HG03457 (cell line): ENCODE data around the gene EFCC1.

Experiments
- ATAC-seq: cut with Tn5 transposase; IDR thresholded peaks from one replicate; pipeline ENCODE4 v1.9.1; 2021; ENCODE audit warnings: moderate number of reproducible peaks; ENCODE audit not compliant: unreplicated experiment

The EFCC1 gene

DNA sequence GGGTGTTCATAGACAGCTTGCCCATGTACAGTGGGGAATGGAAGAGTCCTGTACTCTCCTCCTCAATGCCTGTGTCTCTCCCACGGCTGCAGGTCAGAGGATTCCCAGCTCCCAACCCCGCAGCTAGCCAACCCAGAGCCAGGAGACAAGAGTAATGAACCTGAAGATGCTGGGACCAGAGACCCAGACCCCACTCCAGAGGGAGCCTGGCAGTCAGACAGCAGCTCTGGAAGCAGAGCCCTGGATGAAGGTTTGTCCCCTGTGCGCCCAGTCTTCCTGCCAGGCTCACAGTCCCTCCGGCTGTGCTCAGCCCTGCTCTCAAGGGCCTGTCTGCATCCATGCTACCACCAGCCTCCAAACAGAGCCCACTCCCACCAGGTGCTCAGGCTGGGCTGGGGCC, 29.5 kb downstream of the EFCC1 start:
- no peak for ATAC-seq

DNA sequence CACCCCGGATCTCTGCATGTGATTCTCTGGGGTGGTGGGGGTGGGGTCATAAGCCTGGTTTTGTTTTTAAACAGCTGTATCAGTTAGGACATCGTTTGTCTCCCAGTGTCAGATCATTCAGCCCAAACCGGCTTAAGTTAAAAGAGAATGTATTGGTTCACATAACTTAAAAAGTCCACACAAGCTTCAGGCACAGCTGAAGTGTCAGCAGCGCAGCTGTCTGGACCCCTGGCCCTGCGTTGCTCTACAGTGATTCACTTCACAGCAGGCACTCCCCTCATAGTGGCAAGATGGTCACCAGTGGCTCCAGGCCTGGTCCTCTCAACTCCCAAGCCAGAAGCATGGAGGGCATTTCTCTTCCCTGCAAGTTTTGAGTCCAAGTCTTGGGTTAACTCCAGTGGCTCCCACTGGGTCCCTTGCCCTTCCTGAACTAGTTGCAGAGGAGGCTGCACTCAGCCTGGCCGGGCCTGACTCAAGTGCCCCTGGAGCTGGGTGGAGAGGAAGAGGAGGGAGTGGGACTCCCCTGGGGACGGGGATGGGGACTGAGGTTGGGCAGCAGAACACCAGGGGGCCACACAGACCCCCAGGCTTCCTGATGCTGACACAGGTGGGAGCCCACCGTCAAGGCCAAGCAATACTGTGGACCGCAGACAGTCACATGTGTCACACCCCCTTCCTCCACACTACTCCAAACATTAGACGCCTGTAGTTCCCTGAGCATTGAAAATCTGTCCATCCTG, 30.5 kb downstream of the EFCC1 start:
- no peak for ATAC-seq

DNA sequence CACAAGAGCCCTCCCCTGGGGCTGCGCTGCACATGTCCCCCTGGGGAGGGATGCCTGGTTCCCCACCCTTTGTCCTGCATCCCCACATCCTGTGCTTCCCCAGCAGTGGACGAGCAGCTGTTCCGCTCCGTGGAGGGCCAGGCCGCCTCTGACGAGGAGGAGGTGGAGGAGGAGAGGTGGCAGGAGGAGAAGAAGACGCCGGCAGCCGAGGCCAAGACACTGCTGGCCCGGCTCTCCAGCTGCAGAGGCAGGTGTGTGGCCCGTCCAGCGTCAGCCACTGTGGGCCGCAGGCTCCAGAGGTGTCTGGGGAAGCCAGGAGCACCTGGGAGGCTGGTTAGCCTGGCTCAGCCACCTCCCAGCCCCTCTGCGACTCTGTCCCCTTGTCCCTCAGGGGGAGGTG, 31.6 kb downstream of the EFCC1 start:
- no peak for ATAC-seq

- no peak for ATAC-seq
Observed at GRCh38 chr3:129033151-129033550, 32.0 kb downstream of the EFCC1 start.

GRCh38 chr3:129033633-129034321, 32.7 kb downstream of the EFCC1 start:
- ATAC-seq, result no peak

- no peak for ATAC-seq
Observed at GRCh38 chr3:129034642-129035041, 33.5 kb downstream of the EFCC1 start.

DNA sequence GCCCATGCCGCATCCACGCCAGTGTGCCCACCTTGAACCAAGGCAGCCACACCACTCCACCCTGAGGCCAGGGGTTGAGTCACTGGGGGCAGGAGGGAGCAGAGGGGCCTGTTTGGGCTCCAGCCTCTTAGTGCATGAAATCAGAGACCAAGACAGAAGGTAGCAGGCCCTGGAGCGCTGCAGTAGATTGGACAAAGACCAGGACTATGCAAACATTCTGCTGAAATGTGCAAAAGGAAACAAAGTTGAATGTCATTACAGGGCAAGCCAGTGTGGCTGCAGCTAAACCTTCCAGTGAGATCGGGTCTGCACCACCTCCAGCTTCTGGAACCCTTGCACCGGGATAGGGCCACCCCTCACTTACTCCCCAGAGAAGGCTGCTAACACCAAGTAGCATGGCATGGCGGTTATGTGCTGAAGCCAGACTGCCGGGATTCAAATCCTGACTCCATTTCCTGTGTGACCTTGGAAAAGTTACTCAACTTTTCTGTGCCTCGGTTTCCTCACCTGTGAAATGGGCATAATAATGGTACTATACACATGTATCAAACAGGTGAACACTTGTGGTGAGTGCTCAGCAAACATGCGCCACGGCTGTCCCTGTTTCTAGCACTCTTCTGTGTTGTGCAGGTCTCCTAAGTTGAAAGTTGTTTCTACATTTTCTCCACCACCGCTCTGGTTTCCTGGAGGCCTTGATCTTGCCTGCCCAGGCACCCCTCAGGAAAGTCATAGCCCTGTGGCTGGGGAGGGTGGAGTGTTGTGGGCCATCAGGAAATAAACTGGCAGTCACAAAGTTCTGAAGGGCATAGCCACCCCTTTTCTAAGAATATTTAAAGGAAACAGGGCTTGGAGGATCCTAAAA, 34.5 kb downstream of the EFCC1 start:
- ATAC-seq, result no peak

GRCh38 chr3:129036222-129037092, 35.4 kb downstream of the EFCC1 start:
- ATAC-seq, result no peak

- ATAC-seq, result no peak
Observed at GRCh38 chr3:129037093-129037419, 36.0 kb downstream of the EFCC1 start.

- ATAC-seq, result no peak
Observed at GRCh38 chr3:129038121-129038855, 37.2 kb downstream of the EFCC1 start.

DNA sequence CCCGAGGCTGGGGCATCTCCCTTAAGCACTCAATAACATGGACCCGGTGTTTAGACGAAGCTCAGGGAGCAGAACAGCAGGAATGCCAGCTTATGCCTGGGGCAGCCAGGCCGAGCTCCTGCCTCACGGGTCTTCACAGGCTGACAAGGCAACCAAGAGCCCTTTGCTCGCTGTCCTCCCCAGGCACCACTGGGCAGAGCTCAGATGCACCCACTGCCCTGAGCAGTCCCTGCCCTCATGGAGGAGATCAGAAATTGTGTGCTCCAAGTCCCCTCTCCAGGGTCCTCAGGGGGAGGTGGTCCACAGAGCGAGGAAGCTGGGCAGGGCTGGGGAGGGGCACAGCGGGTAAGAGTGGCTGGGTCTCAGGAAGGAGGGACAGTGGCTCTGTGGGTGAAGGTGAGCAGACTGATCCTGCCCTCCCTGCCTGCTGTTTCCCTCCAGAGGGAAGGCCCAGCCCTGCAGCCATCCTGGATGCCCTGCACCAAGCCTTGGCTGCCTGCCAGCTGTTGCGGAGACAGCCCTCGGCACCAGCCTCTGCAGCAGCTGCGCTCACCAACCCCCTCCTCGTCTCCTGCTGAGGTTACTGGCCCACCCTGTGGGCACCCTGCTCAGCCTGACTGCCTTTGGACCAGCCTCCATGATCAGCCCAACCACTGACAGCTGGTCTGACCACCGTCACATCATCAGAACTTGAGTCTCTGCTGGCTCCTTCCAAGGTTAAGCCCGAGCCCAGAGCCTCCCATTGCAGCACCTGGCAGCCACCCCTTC, 38.4 kb downstream of the EFCC1 start:
- ATAC-seq, result no peak

DNA sequence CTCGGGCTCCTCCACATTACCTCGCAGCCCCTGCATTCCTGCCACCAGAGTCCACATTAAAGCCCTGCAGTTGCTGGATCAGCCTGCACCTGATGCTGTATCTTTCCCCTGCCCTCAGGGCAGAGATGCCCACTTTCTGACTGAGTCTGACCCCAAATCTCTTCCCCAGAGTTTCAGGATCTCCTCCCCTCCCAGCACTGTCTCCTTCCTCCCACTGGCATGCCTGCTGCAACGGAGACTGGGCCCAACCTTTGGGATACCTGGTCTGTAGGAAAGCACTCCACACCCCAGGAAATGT, 38.9 kb downstream of the EFCC1 start:
- ATAC-seq, result no peak

GRCh38 chr3:129040579-129041300, 39.6 kb downstream of the EFCC1 start:
- no peak for ATAC-seq

DNA sequence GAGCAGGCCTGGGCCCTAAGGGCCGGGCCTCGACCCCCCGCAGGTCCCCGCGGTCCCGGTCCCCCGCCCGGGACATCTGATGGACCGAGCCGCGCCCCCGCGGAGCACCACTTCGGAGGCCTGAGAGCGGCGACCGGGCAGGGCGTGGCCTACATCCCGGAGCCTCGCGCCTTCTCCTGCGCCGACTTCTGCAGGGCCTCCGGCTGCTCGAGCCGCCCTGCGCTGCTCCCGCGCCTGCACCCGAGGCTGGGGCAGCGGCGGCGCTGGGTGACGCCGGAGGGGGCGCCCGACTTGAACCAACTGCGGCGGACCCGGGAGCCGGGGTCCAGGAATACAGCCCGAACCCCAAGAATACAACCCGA, 44.6 kb downstream of the EFCC1 start:
- no peak for ATAC-seq

DNA sequence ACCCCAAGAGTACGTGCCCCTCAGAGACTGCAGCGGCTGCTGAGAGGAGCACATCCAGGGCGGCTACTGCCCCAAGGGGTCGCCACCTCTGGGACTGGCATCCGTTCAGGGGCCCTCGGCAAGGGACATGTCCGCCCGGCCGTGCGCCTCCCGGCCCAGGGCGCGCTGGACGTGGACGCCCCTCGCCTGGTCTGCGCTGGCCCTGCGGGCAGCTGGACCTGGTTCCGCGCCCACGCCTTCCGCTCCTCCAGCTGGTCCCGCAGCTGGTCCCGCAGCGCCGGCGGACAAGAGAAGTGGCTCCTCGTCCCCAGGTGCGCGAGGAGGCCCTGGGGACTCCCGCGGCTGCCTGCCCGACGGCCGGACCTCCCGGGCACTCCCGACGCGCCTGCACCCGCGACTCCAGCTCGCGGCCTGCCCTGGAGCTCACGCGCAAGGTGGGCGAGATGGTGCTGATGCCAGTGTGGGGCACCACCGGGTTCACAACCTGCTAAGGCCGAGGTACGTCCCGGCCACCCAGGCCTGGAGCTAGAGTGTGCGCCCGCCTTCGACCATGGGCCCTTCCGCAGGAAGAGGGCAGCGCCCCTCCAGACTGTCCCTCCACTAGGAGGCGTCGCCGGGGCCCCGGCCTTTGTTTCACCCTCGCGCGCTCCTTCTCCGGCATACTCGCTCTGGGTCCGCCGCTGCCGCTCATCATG, 45.1 kb downstream of the EFCC1 start:
- ATAC-seq, result no peak

DNA sequence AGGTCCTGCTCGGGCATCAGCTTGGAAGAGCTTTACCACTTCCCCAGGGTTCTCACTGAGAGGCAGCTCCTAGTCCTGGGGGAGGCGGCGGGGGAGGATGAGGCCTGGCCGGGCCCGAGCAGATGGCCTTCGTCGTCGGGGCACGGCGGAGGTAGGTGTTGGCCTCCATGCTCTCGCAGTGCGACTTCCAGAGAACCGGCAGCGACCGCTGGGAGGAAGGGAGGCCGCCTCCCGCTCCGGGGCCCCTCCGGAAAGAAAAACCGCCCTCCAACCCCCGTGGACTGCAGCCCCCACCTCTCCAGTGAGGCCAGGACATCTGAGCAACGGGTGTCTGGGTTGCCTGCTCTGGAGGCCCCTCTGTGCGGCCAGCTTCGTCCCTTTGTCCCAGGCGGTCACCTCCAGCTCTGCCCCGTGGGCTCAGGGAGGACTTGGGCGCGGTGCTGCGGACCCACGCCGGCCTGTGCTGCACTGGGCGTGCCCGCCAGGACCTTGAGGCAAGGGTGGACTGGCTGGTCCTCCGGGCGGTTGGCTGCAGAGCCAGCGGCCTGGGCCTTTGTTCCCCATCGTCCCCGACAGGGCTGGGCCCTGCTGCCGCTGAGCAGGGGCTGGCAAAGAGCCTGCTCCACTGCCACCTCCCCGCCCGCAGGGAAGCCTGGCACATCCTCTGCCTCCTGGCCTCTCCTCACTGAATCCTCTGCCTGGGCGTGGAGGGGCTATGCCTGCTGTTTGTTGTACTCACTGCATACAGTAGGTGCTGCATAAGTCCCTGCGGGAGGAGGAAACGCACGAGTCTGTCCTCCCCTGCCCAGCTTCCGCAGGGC, 45.8 kb downstream of the EFCC1 start:
- ATAC-seq, result no peak

- ATAC-seq, result no peak
Observed at GRCh38 chr3:129047553-129047839, 46.4 kb downstream of the EFCC1 start.
